ENCODE results near the gene CLASP1.
"Not testable (repeated sequence)": the region's sequence is repeated elsewhere in the genome, so short reads cannot be mapped to it uniquely, and the experiment has no call there.

The CLASP1 gene

GRCh38 chr2:121613152-121613551 is 36.1 kb downstream of the CLASP1 start:
- DNase-seq: no peak

- no peak for DNase-seq
These were observed 37.2 kb downstream of the CLASP1 start for GRCh38 chr2:121611730-121612705.

GRCh38 chr2:121611048-121611649 is 38.1 kb downstream of the CLASP1 start:
- DNase-seq: not testable (repeated sequence)

GRCh38 chr2:121610487-121610874 is 38.8 kb downstream of the CLASP1 start:
- not testable (repeated sequence) for DNase-seq

GRCh38 chr2:121608967-121609366 is 40.3 kb downstream of the CLASP1 start:
- no peak for DNase-seq

GRCh38 chr2:121608367-121608766 is 40.9 kb downstream of the CLASP1 start:
- no peak for DNase-seq

GRCh38 chr2:121605820-121606733 is 43.2 kb downstream of the CLASP1 start:
- no peak for DNase-seq

GRCh38 chr2:121603185-121603584 is 46.1 kb downstream of the CLASP1 start:
- no peak for DNase-seq

- no peak for DNase-seq
These were observed 49.2 kb downstream of the CLASP1 start for GRCh38 chr2:121599963-121600651.

- no peak for DNase-seq
These were observed 51.2 kb downstream of the CLASP1 start for GRCh38 chr2:121598087-121598486.

GRCh38 chr2:121596221-121597080 is 52.8 kb downstream of the CLASP1 start:
- peak; percentile 60 to 80 for DNase-seq

GRCh38 chr2:121595012-121595891 is 54.0 kb downstream of the CLASP1 start:
- peak; percentile 12 to 53 for DNase-seq

GRCh38 chr2:121591199-121591598 is 58.1 kb downstream of the CLASP1 start:
- DNase-seq: no peak

- DNase-seq: no peak
These were observed 60.9 kb downstream of the CLASP1 start for GRCh38 chr2:121588357-121588756.

GRCh38 chr2:121587131-121587530 is 62.1 kb downstream of the CLASP1 start:
- DNase-seq: no peak

- DNase-seq: no peak
These were observed 64.5 kb downstream of the CLASP1 start for GRCh38 chr2:121584741-121585140.

GRCh38 chr2:121583555-121583954 is 65.7 kb downstream of the CLASP1 start:
- DNase-seq: no peak

- no peak for DNase-seq
These were observed 67.0 kb downstream of the CLASP1 start for GRCh38 chr2:121582272-121582671.

GRCh38 chr2:121579309-121579708 is 70.0 kb downstream of the CLASP1 start:
- peak in 1 of 2 experiments; percentile 28 for DNase-seq

GRCh38 chr2:121577381-121577780 is 71.9 kb downstream of the CLASP1 start:
- DNase-seq: no peak

All from NCI-H524 (cell line).